ENCODE measurements around the gene PRKACA.

GRCh38 chr19:14089662-14090508 is 27.7 kb downstream of the PRKACA start:
- TF ChIP-seq, protein P1, sequence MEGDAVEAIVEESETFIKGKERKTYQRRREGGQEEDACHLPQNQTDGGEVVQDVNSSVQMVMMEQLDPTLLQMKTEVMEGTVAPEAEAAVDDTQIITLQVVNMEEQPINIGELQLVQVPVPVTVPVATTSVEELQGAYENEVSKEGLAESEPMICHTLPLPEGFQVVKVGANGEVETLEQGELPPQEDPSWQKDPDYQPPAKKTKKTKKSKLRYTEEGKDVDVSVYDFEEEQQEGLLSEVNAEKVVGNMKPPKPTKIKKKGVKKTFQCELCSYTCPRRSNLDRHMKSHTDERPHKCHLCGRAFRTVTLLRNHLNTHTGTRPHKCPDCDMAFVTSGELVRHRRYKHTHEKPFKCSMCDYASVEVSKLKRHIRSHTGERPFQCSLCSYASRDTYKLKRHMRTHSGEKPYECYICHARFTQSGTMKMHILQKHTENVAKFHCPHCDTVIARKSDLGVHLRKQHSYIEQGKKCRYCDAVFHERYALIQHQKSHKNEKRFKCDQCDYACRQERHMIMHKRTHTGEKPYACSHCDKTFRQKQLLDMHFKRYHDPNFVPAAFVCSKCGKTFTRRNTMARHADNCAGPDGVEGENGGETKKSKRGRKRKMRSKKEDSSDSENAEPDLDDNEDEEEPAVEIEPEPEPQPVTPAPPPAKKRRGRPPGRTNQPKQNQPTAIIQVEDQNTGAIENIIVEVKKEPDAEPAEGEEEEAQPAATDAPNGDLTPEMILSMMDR (conservative IDR thresholded peaks at IDR 0.05 in 1 of 2, IDR thresholded peaks at IDR 0.05 in 1 of 2; ENCODE audit: extremely low read depth in 1 of 2, insufficient read depth in 1 of 2, low read depth in 1 of 2, low read length in 2 of 2): no peak
- TF ChIP-seq EZH2 (IDR thresholded peaks at IDR 0.05; ENCODE audit: borderline replicate concordance, low read length): no peak
